GM23338 (cell line): ENCODE data around the gene GNAT3. TPM values are rescaled to one million over a fixed set of nuclear protein-coding genes. Genes with fewer than 3 reads are reported as not detected.

ENCODE experiments used
- ATAC-seq: fragments of 200-7000 bp; cut with Tn5 transposase; 3 replicates; pipeline ENCODE4 v1.9.1; 2020
- DNase-seq: peaks from one replicate; pipeline ENCODE4 v3.0.0-alpha.2; 2015; ENCODE audit warnings: low spot score
- H2AFZ ChIP-seq: fragments of 200-600 bp; sonication (generic); 2 replicates; pipeline ENCODE4 v1.8.0; 2016; ENCODE audit warnings: antibody characterized with exemption, mild to moderate bottlenecking, moderate library complexity
- H3F3A ChIP-seq: fragments of 200-600 bp; sonication (generic); replicated peaks from 2 replicates; pipeline ENCODE4 v1.8.0; 2017; ENCODE audit warnings: antibody characterized with exemption, mixed run types, low read depth
- H3K27ac ChIP-seq: fragments of 200-600 bp; sonication (generic); 2 replicates; pipeline ENCODE4 v1.6.1; 2016; ENCODE audit warnings: low read depth
- H3K27me3 ChIP-seq: fragments of 200-600 bp; sonication (generic); 2 replicates; pipeline ENCODE4 v1.8.0; 2016; ENCODE audit warnings: mild to moderate bottlenecking, mixed run types, moderate library complexity; ENCODE audit not compliant: insufficient read depth
- H3K36me3 ChIP-seq: fragments of 200-600 bp; sonication (generic); 2 replicates; pipeline ENCODE4 v1.8.0; 2016; ENCODE audit warnings: mild to moderate bottlenecking; ENCODE audit not compliant: insufficient read depth
- H3K4me1 ChIP-seq: fragments of 200-600 bp; sonication (generic); 2 replicates; pipeline ENCODE4 v1.8.0; 2016; ENCODE audit warnings: mild to moderate bottlenecking, moderate library complexity; ENCODE audit not compliant: insufficient read depth
- H3K4me2 ChIP-seq: fragments of 200-600 bp; sonication (generic); 2 replicates; pipeline ENCODE4 v1.7.1; 2017; ENCODE audit warnings: mixed run types
- H3K4me3 ChIP-seq: fragments of 200-600 bp; sonication (generic); 2 replicates; pipeline ENCODE4 v1.6.1; 2016; ENCODE audit warnings: mixed run types
- H3K79me2 ChIP-seq: fragments of 200-600 bp; sonication (generic); replicated peaks from 2 replicates; pipeline ENCODE4 v1.8.0; 2017; ENCODE audit warnings: mild to moderate bottlenecking; ENCODE audit not compliant: insufficient read depth
- H3K9me2 ChIP-seq: fragments of 200-600 bp; sonication (generic); 2 replicates; pipeline ENCODE4 v1.8.0; 2017; ENCODE audit not compliant: insufficient read depth
- H4K20me1 ChIP-seq: fragments of 200-600 bp; sonication (generic); replicated peaks from 2 replicates; pipeline ENCODE4 v1.8.0; 2017; ENCODE audit warnings: mild to moderate bottlenecking; ENCODE audit not compliant: insufficient read depth
- H3K27ac Mint-ChIP-seq: 2 replicates; pipeline ENCODE4 v1.8.0; 2020; ENCODE audit warnings: inconsistent platforms, mild to moderate bottlenecking, moderate library complexity, mixed read lengths
- H3K27me3 Mint-ChIP-seq: 3 replicates; pipeline ENCODE4 v1.8.0; 2022; ENCODE audit warnings: low read depth, mild to moderate bottlenecking, moderate library complexity, mixed read lengths, inconsistent platforms; ENCODE audit not compliant: insufficient read depth, poor library complexity
- H3K36me3 Mint-ChIP-seq: 3 replicates; pipeline ENCODE4 v1.8.0; 2021; ENCODE audit warnings: low read depth, mild to moderate bottlenecking, inconsistent platforms, moderate library complexity, mixed read lengths
- H3K4me1 Mint-ChIP-seq: 3 replicates; pipeline ENCODE4 v1.8.0; 2020; ENCODE audit warnings: mild to moderate bottlenecking, inconsistent platforms, mixed read lengths
- H3K4me3 Mint-ChIP-seq: 3 replicates; pipeline ENCODE4 v1.8.0; 2021; ENCODE audit warnings: moderate library complexity, mild to moderate bottlenecking, inconsistent platforms, mixed read lengths
- H3K9me3 Mint-ChIP-seq: 3 replicates; pipeline ENCODE4 v1.8.0; 2020; ENCODE audit warnings: moderate library complexity, mild to moderate bottlenecking, inconsistent platforms, mixed read lengths
- CREB1 ChIP-seq: fragments of 250-450 bp; sonication (Bioruptor Pico); IDR thresholded peaks from 2 replicates; pipeline ENCODE4 v1.5.0; 2020; ENCODE audit warnings: low read depth, mild to moderate bottlenecking, moderate library complexity
- CTCF ChIP-seq, 2 experiments: fragments of 200-600 bp in 1 of 2; sonication (generic) in 1 of 2; conservative IDR thresholded peaks; 2 replicates each; pipeline versions ENCODE4 v1.5.1 to v1.6.1; 2016 to 2017; ENCODE audit warnings: antibody characterized with exemption in 2 of 2, low read depth in 2 of 2, mild to moderate bottlenecking in 2 of 2, moderate library complexity in 1 of 2
- ETS1 ChIP-seq: IDR thresholded peaks from 2 replicates; pipeline ENCODE4 v1.6.1; 2016; ENCODE audit warnings: antibody characterized with exemption
- EZH2 ChIP-seq: fragments of 200-600 bp; sonication (generic); IDR thresholded peaks from one replicate; pipeline ENCODE4 v1.8.0; 2017; ENCODE audit warnings: antibody characterized with exemption, mild to moderate bottlenecking, low read depth; ENCODE audit not compliant: unreplicated experiment
- EZH2phosphoT487 ChIP-seq: fragments of 200-600 bp; sonication (generic); IDR thresholded peaks from one replicate; pipeline ENCODE4 v1.8.1; 2018; ENCODE audit warnings: antibody characterized with exemption; ENCODE audit not compliant: unreplicated experiment
- JUNB ChIP-seq: IDR thresholded peaks from one replicate; pipeline ENCODE4 v1.6.1; 2016; ENCODE audit warnings: antibody characterized with exemption; ENCODE audit not compliant: unreplicated experiment
- NANOG ChIP-seq: IDR thresholded peaks from 2 replicates; pipeline ENCODE4 v1.6.1; 2016; ENCODE audit warnings: antibody characterized with exemption, borderline replicate concordance
- POLR2AphosphoS5 ChIP-seq: IDR thresholded peaks from 2 replicates; pipeline ENCODE4 v1.6.1; 2016; ENCODE audit warnings: antibody characterized with exemption, low read depth
- REST ChIP-seq: IDR thresholded peaks from one replicate; pipeline ENCODE4 v1.6.1; 2018; ENCODE audit warnings: antibody characterized with exemption; ENCODE audit not compliant: unreplicated experiment
- STAT1 ChIP-seq: IDR thresholded peaks from one replicate; pipeline ENCODE4 v1.6.1; 2016; ENCODE audit warnings: antibody characterized with exemption; ENCODE audit not compliant: unreplicated experiment
- ZNF114 ChIP-seq: fragments of 250-450 bp; sonication (Bioruptor Pico); IDR thresholded peaks from 2 replicates; pipeline ENCODE4 v1.5.0; 2020; ENCODE audit warnings: mild to moderate bottlenecking, moderate library complexity
- ZNF331 ChIP-seq: fragments of 250-450 bp; sonication (Bioruptor Pico); IDR thresholded peaks from 2 replicates; pipeline ENCODE4 v1.5.0; 2020; ENCODE audit warnings: low read depth, mild to moderate bottlenecking, moderate library complexity
- ZNF462 ChIP-seq: fragments of 250-450 bp; sonication (Bioruptor Pico); IDR thresholded peaks from 2 replicates; pipeline ENCODE4 v1.5.0; 2020; ENCODE audit warnings: mild to moderate bottlenecking, moderate library complexity
- polyA plus RNA-seq: library from polyadenylated mRNA; unstranded; fragments of >200 nt; fragmentation: Nextera tagmentation; extraction: Ambion mirVana; gene quantifications from 2 replicates; pipeline ENCODE4 v1.2.1, GENCODE V29; 2016
- total RNA-seq: library from RNA; depleted of rRNA; stranded (reverse); fragments of >200 nt; shearing (Covaris generic); gene quantifications from 2 replicates; pipeline ENCODE4 v1.2.3, GENCODE V29; 2014

GNAT3 gene
- total and polyA plus RNA-seq, 2 experiments from 2014 or later: not detected

- no peak overlapping the region for H2AFZ ChIP-seq
- no peak for ATAC-seq
- no peaks in the 10 kb centered on the region for H3K27me3 ChIP-seq
- Mint-ChIP-seq H3K36me3 (no peaks in the 10 kb centered on the region), H3K27me3 (no peaks in the 10 kb centered on the region), H3K4me3 (no peak overlapping the region), H3K27ac (peak overlapping the region; percentile 32; the same call in 1 of the 2 replicates), H3K4me1 (peaks cover 28% of the 10 kb centered on the region), H3K9me3 (no peaks in the 10 kb centered on the region)
- no peaks in the 10 kb centered on the region for H4K20me1 ChIP-seq
- 0 out of 2 replicates have a peak, but pooled peaks cover 6% of the 10 kb centered on the region for H3K9me2 ChIP-seq
- no peak for TF ChIP-seq ZNF462 (CRISPR knock-in tag)
- no peak for TF ChIP-seq ETS1
- no peak for TF ChIP-seq EZH2
- TF ChIP-seq CREB1 (CRISPR knock-in tag): no peak
- no peak for TF ChIP-seq REST
- TF ChIP-seq NANOG: no peak
- no peak for TF ChIP-seq CTCF (conservative IDR thresholded peaks at IDR 0.05; ENCODE audit: low read depth in 2 of 2)
- TF ChIP-seq ZNF114 (CRISPR knock-in tag): no peak
- no peak for TF ChIP-seq JUNB
- no peak for TF ChIP-seq POLR2AphosphoS5
- TF ChIP-seq EZH2phosphoT487: no peak
- TF ChIP-seq STAT1: no peak
- TF ChIP-seq ZNF331 (CRISPR knock-in tag): no peak
- no peak overlapping the region for H3K4me3 ChIP-seq
- no peaks in the 10 kb centered on the region for H3K36me3 ChIP-seq
- peaks cover 46% of the 10 kb centered on the region for H3K4me1 ChIP-seq
- DNase-seq: no peak
- no peaks in the 10 kb centered on the region for H3F3A ChIP-seq
- peak overlapping the region; percentile 27 for H3K4me2 ChIP-seq
- no peak overlapping the region for H3K27ac ChIP-seq
- H3K79me2 ChIP-seq: no peaks in the 10 kb centered on the region
Measured at GRCh38 chr7:80488851-80489370, 23.0 kb downstream of the GNAT3 start.
